ENCODE data around the gene USH1C.

USH1C gene

DNA sequence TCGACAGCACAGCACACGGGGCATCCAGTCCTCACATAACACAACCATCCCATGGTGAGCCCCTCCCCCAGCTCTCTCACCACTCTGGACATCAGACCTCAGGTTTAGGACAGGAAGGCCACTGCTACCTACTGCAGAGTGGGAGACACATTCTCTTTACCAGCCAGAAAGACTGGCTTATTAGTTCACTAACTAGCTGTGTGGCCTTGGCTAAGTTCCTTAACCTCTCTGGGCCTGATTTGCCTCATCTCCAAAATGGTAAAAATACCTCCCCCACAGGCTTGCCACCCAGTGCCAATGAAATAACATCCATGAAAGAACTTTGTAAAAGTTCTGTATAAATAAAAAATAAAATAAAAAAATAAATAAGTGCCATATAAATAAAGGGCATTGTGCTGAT lies 32.1 kb downstream of the USH1C start:
- DNase-seq (ENCODE audit: low spot score): no peak
- in situ Hi-C loops (cut with MboI; ENCODE audit: low sequenced_read_pairs, unreplicated experiment): no loop called here

DNA sequence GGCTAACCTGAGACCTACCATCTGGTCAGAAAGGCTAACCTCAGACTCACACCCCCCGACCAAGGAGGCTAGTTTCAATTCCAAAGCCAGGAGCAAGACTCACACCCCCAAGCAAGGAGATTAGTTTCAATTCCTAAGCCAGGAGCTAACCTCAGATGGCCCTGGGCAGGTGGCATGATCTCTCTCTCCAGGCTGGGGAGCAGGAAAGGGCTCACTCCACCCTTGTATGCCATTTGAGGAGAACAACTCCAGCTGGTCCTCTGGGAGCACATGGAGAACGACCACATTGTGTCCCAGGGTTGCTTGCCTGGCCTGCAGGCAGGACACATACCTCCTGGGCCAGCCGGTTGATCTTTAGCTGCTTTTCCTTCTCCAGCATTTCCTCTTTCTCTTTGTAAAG lies 32.6 kb downstream of the USH1C start:
- DNase-seq (ENCODE audit: low spot score): no peak
- in situ Hi-C loops (cut with MboI; ENCODE audit: low sequenced_read_pairs, unreplicated experiment): no loop called here
- TF ChIP-seq, protein P1, sequence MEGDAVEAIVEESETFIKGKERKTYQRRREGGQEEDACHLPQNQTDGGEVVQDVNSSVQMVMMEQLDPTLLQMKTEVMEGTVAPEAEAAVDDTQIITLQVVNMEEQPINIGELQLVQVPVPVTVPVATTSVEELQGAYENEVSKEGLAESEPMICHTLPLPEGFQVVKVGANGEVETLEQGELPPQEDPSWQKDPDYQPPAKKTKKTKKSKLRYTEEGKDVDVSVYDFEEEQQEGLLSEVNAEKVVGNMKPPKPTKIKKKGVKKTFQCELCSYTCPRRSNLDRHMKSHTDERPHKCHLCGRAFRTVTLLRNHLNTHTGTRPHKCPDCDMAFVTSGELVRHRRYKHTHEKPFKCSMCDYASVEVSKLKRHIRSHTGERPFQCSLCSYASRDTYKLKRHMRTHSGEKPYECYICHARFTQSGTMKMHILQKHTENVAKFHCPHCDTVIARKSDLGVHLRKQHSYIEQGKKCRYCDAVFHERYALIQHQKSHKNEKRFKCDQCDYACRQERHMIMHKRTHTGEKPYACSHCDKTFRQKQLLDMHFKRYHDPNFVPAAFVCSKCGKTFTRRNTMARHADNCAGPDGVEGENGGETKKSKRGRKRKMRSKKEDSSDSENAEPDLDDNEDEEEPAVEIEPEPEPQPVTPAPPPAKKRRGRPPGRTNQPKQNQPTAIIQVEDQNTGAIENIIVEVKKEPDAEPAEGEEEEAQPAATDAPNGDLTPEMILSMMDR (IDR thresholded peaks at IDR 0.05; ENCODE audit: borderline replicate concordance, control extremely low read depth, extremely low read depth, insufficient read depth, missing control alignments): no peak

More for the DNA sequence above, 32.1 kb downstream of the USH1C start:
- TF ChIP-seq, protein P1 (IDR thresholded peaks at IDR 0.05; ENCODE audit: borderline replicate concordance, control extremely low read depth, extremely low read depth, insufficient read depth, missing control alignments): no peak

DNA sequence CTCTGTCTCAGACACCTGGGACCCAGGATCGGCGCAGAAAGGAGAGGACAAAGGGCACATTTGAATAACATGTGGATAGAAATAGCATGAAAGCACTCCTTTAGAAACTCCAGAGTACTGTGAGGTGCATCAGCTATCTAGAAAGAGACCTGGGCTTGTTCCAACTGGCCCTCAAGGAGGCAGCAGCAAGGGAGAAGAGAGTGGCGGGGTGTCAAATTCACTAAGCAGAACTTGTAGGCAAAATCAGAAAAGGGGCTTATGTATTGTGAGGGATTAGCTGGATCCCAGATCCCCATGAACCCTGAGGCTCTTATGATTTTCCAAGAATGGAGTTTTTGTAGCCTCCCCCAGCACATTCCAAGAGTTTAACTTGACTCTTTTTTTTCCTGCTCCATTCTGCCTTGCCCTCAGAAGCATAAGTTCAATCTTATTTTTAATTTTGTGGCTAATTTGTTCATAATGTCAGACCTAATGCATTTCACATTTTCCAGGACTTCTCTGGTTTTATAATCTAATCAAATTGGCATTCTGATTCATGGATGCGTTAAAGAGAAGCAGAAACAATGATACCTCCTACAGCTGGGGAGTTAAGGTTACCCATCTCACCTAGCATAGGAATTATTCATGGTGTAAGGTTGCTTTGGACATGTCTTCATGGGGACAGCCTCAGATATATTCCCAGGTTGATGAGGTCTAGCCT lies 33.6 kb downstream of the USH1C start:
- DNase-seq (ENCODE audit: low spot score): no peak
- TF ChIP-seq, protein P1 (IDR thresholded peaks at IDR 0.05; ENCODE audit: borderline replicate concordance, control extremely low read depth, extremely low read depth, insufficient read depth, missing control alignments): no peak
- in situ Hi-C loops (cut with MboI; ENCODE audit: low sequenced_read_pairs, unreplicated experiment): no loop called here

DNA sequence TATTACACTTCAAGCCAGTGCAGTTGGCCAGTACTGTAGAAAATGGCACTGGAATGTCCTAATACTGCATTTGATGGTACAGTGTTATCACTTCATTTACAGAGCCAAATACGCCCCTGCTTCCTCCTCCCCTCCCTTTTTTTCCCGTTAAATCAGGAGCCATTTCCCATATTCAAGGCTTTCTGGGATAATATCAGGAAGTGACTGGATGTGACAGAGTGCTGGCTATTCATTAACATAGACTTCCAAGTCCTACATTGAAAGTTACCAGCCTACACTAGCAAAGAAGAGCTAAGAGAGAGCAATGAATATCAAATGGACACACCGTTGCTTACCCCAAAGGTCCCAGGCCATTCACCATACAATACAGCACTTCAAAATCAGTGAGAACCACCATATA lies 35.4 kb downstream of the USH1C start:
- TF ChIP-seq, protein P1 (IDR thresholded peaks at IDR 0.05; ENCODE audit: borderline replicate concordance, control extremely low read depth, extremely low read depth, insufficient read depth, missing control alignments): no peak
- in situ Hi-C loops (cut with MboI; ENCODE audit: low sequenced_read_pairs, unreplicated experiment): loop anchor here (10.0 kb wide), 1 partner anchor 274 kb away; no protein-coding TSS in a partner anchor
- DNase-seq (ENCODE audit: low spot score): no peak

DNA sequence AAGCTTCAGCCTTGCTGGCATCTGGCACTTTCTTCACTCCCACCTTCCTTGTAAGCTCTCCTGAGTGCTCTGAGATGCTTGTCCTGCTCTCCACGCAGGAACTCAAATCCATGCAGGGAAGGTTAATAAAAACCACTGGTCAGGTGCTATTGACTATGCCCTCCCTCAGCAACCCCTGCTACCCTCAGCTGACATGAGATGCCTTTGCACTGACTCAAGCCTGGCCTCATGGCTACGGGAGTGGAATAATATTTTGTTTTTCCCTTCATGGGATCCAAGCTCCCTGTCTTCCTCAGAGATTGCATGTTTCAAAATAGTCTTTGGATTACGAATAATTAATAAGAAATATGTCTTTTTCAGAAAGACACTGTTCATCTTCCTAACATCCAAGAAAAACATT lies 35.9 kb downstream of the USH1C start:
- in situ Hi-C loops (cut with MboI; ENCODE audit: low sequenced_read_pairs, unreplicated experiment): loop anchor here (10.0 kb wide), 1 partner anchor 274 kb away; no protein-coding TSS in a partner anchor
- no peak for DNase-seq (ENCODE audit: low spot score)
- TF ChIP-seq, protein P1 (IDR thresholded peaks at IDR 0.05; ENCODE audit: borderline replicate concordance, control extremely low read depth, extremely low read depth, insufficient read depth, missing control alignments): no peak

DNA sequence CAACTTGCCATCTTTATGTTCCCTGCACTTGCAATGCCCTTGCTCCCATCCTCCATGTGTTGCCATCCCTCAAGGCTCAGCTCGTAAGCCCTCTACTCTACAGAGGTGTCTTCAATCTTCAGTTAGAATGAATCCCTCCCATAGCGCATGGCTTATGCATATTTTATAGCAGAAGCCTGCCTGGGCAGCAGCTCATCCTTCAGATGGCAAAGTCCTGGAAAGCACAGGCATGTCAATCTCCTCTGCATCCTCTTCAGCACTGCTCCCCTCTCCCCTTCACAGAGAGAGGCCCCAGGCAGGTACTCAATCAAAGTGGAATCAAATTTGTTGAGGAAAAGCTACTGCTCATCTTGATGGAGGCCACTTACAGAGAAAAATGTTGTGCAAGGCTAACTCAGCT lies 36.4 kb downstream of the USH1C start:
- no peak for DNase-seq (ENCODE audit: low spot score)
- TF ChIP-seq, protein P1 (IDR thresholded peaks at IDR 0.05; ENCODE audit: borderline replicate concordance, control extremely low read depth, extremely low read depth, insufficient read depth, missing control alignments): no peak
- in situ Hi-C loops (cut with MboI; ENCODE audit: low sequenced_read_pairs, unreplicated experiment): loop anchor here (10.0 kb wide), 1 partner anchor 273 kb away; no protein-coding TSS in a partner anchor
